Caco-2 (cell line): ENCODE results near the gene TDRD12. TPM values are rescaled to one million over a fixed set of nuclear protein-coding genes. Genes with fewer than 3 reads are reported as not detected.
"Not testable (repeated sequence)": the region's sequence is repeated elsewhere in the genome, so short reads cannot be mapped to it uniquely, and the experiment has no call there.

ENCODE experiments used
- BruUV-seq: library from RNA; stranded (reverse); fragments of 400-500 nt; replicated peaks from 2 replicates; lab custom pipeline; 2021; lab: Mats Ljungman, UMichigan
- CTCF ChIA-PET: fragments of 300-600 bp; sonication (Branson Sonifier 250); formaldehyde crosslinking; loops from one replicate; lab custom pipeline; 2022; ENCODE audit warnings: antibody characterized with exemption; lab: Charles Lee
- POLR2A ChIA-PET: fragments of 300-600 bp; sonication (Branson Sonifier 250); formaldehyde crosslinking; loops from one replicate; lab custom pipeline; 2022; ENCODE audit warnings: antibody characterized with exemption; lab: Charles Lee
- DNase-seq, 2 experiments: peaks; one replicate each; pipeline versions ENCODE4 v3.0.0 to v3.0.0-alpha.2; 2020 to 2022
- H3K27me3 ChIP-seq: replicated peaks from 2 replicates; pipeline ENCODE4 v1.6.0; 2011; ENCODE audit warnings: low read length; ENCODE audit not compliant: control insufficient read depth, insufficient read depth
- H3K36me3 ChIP-seq: 2 replicates; pipeline ENCODE4 v1.5.1; 2011; ENCODE audit warnings: low read length; ENCODE audit not compliant: control insufficient read depth, insufficient read depth
- H3K4me1 ChIP-seq: fragments of 250-450 bp; sonication (Bioruptor Pico); 2 replicates; pipeline ENCODE4 v1.5.1; 2020; ENCODE audit warnings: mild to moderate bottlenecking
- H3K4me3 ChIP-seq: 2 replicates; pipeline ENCODE4 v1.5.1; 2011; ENCODE audit warnings: low read depth, mild to moderate bottlenecking, control low read depth, low read length
- H3K9me3 ChIP-seq: fragments of 250-450 bp; sonication (Bioruptor Pico); 2 replicates; pipeline ENCODE4 v1.5.1; 2020; ENCODE audit warnings: mild to moderate bottlenecking, moderate library complexity
- H3K27ac Mint-ChIP-seq: one replicate; pipeline ENCODE4 v1.8.0; 2022; ENCODE audit warnings: mixed read lengths; ENCODE audit not compliant: unreplicated experiment
- H3K27me3 Mint-ChIP-seq: one replicate; pipeline ENCODE4 v1.8.0; 2022; ENCODE audit warnings: mixed read lengths; ENCODE audit not compliant: insufficient read depth, unreplicated experiment
- H3K36me3 Mint-ChIP-seq: one replicate; pipeline ENCODE4 v1.8.0; 2022; ENCODE audit warnings: mild to moderate bottlenecking, mixed read lengths; ENCODE audit not compliant: insufficient read depth, unreplicated experiment
- H3K4me1 Mint-ChIP-seq: one replicate; pipeline ENCODE4 v1.8.0; 2022; ENCODE audit warnings: low read depth, mixed read lengths; ENCODE audit not compliant: unreplicated experiment
- H3K4me3 Mint-ChIP-seq: one replicate; pipeline ENCODE4 v1.8.0; 2022; ENCODE audit warnings: mild to moderate bottlenecking, moderate library complexity, mixed read lengths; ENCODE audit not compliant: unreplicated experiment
- H3K9me3 Mint-ChIP-seq: one replicate; pipeline ENCODE4 v1.8.0; 2022; ENCODE audit warnings: mixed read lengths; ENCODE audit not compliant: unreplicated experiment
- CTCF ChIP-seq, 2 experiments: fragments of 200-600 bp in 1 of 2; IDR thresholded peaks; 1 replicate in 1 of 2; 2 replicates in 1 of 2; pipeline versions ENCODE4 v1.5.1 to v1.8.0; 2011 to 2022; ENCODE audit warnings: antibody characterized with exemption in 1 of 2, control low read depth in 1 of 2, inconsistent platforms in 1 of 2, low read depth in 1 of 2, low read length in 1 of 2, mild to moderate bottlenecking in 1 of 2, moderate library complexity in 1 of 2; ENCODE audit not compliant: insufficient read depth in 1 of 2, severe bottlenecking in 1 of 2, unreplicated experiment in 1 of 2
- intact Hi-C: fragments of 100-400 bp; cut with micrococcal nuclease; formaldehyde crosslinking; loops from one replicate; pipeline ENCODE4 v1.10.0; 2022; ENCODE audit not compliant: unreplicated experiment
- total RNA-seq: library from RNA; stranded (reverse); gene quantifications from 2 replicates; pipeline ENCODE4 v1.2.3, GENCODE V29; 2022

TDRD12 gene
- total RNA-seq, 1 experiment from 2014 or later, result 0.11 TPM

GRCh38 chr19:32743447-32743846, 23.9 kb downstream of the TDRD12 start:
- H3K4me3 ChIP-seq, result no peak overlapping the region
- Mint-ChIP-seq H3K27me3 (no peaks in the 10 kb centered on the region), H3K27ac (no peak overlapping the region), H3K4me3 (no peak overlapping the region), H3K36me3 (no peaks in the 10 kb centered on the region), H3K4me1 (no peaks in the 10 kb centered on the region), H3K9me3 (no peaks in the 10 kb centered on the region)
- DNase-seq, result no peak
- no TSS peak for BruUV-seq
- POLR2A ChIA-PET, result no interaction called here
- intact Hi-C loops, result no loop called here
- no peaks in the 10 kb centered on the region for H3K4me1 ChIP-seq
- H3K9me3 ChIP-seq, result no peaks in the 10 kb centered on the region
- TF ChIP-seq CTCF (IDR thresholded peaks at IDR 0.05; ENCODE audit: insufficient read depth in 1 of 2, low read depth in 1 of 2, low read length in 1 of 2, severe bottlenecking in 1 of 2, unreplicated experiment in 1 of 2), result no peak
- CTCF ChIA-PET, result no interaction called here
- H3K27me3 ChIP-seq, result no peaks in the 10 kb centered on the region
- H3K36me3 ChIP-seq, result no peaks in the 10 kb centered on the region

GRCh38 chr19:32744555-32745325, 25.2 kb downstream of the TDRD12 start:
- Mint-ChIP-seq H3K27ac (no peak overlapping the region), H3K27me3 (no peaks in the 10 kb centered on the region), H3K36me3 (no peaks in the 10 kb centered on the region), H3K9me3 (no peaks in the 10 kb centered on the region), H3K4me1 (no peaks in the 10 kb centered on the region), H3K4me3 (no peak overlapping the region)
- Histone ChIP-seq H3K4me1 (no peaks in the 10 kb centered on the region), H3K36me3 (no peaks in the 10 kb centered on the region), H3K27me3 (no peaks in the 10 kb centered on the region), H3K9me3 (no peaks in the 10 kb centered on the region), H3K4me3 (no peak overlapping the region)
- CTCF ChIA-PET, result no interaction called here
- no peak for DNase-seq
- intact Hi-C loops, result no loop called here
- no TSS peak for BruUV-seq
- POLR2A ChIA-PET, result no interaction called here
- TF ChIP-seq CTCF (IDR thresholded peaks at IDR 0.05; ENCODE audit: insufficient read depth in 1 of 2, low read depth in 1 of 2, low read length in 1 of 2, severe bottlenecking in 1 of 2, unreplicated experiment in 1 of 2), result no peak

- intact Hi-C loops, CTCF ChIA-PET: not testable (repeated sequence)
Observed at GRCh38 chr19:32745594-32746251, 26.2 kb downstream of the TDRD12 start.

GRCh38 chr19:32746631-32747196, 27.1 kb downstream of the TDRD12 start:
- intact Hi-C loops, H3K4me3 Mint-ChIP-seq, H3K4me1 Mint-ChIP-seq, H3K9me3 Mint-ChIP-seq, H3K27me3 ChIP-seq, H3K9me3 ChIP-seq, H3K27ac Mint-ChIP-seq, H3K4me3 ChIP-seq, H3K27me3 Mint-ChIP-seq, POLR2A ChIA-PET, H3K36me3 Mint-ChIP-seq, H3K36me3 ChIP-seq, DNase-seq, CTCF ChIA-PET, BruUV-seq, H3K4me1 ChIP-seq: not testable (repeated sequence)

More at GRCh38 chr19:32745594-32746251, 26.2 kb downstream of the TDRD12 start:
- H3K9me3 ChIP-seq, H3K27me3 Mint-ChIP-seq, H3K27me3 ChIP-seq, H3K4me1 ChIP-seq, H3K4me3 ChIP-seq, H3K27ac Mint-ChIP-seq, H3K36me3 ChIP-seq, DNase-seq, H3K9me3 Mint-ChIP-seq, H3K4me1 Mint-ChIP-seq, H3K4me3 Mint-ChIP-seq, BruUV-seq, POLR2A ChIA-PET, H3K36me3 Mint-ChIP-seq: not testable (repeated sequence)
